ENCODE data around the gene RIMS4.

GRCh38 chr20:44829688-44830087 is 19.3 kb upstream of the RIMS4 start:
- TF ChIP-seq CTCF (IDR thresholded peaks at IDR 0.05) (no peak), EZH2 (IDR thresholded peaks at IDR 0.05; ENCODE audit: borderline replicate concordance, insufficient read depth, low read depth, low read length, poor library complexity, severe bottlenecking) (no peak)

All from B cell (primary cell).